T47D (cell line): ENCODE data around the gene ITGA4.
A peak's percentile ranks its signal among the peaks of the same experiment; 100 is the strongest.

Source experiments
- DNase-seq, 2 experiments: peaks; one replicate each; pipeline versions ENCODE4 v3.0.0 to v3.0.0-alpha.2; 2011 to 2012; ENCODE audit warnings: low read depth in 1 of 2, low spot score in 1 of 2
- JUND ChIP-seq: IDR thresholded peaks from 2 replicates; pipeline ENCODE4 v1.6.1; 2012; ENCODE audit warnings: low read depth
- in situ Hi-C: cut with HindIII; loops from 2 replicates; pipeline ENCODE4 v1.10.0; 2016; ENCODE audit warnings: low sequenced_read_pairs, low pct_unique_long_range_greater_than_20kb

The ITGA4 gene

GRCh38 chr2:181464966-181465365 lies 7.8 kb downstream of the ITGA4 start:
- in situ Hi-C loops = no loop called here
- DNase-seq = no peak
- no peak for TF ChIP-seq JUND

DNA sequence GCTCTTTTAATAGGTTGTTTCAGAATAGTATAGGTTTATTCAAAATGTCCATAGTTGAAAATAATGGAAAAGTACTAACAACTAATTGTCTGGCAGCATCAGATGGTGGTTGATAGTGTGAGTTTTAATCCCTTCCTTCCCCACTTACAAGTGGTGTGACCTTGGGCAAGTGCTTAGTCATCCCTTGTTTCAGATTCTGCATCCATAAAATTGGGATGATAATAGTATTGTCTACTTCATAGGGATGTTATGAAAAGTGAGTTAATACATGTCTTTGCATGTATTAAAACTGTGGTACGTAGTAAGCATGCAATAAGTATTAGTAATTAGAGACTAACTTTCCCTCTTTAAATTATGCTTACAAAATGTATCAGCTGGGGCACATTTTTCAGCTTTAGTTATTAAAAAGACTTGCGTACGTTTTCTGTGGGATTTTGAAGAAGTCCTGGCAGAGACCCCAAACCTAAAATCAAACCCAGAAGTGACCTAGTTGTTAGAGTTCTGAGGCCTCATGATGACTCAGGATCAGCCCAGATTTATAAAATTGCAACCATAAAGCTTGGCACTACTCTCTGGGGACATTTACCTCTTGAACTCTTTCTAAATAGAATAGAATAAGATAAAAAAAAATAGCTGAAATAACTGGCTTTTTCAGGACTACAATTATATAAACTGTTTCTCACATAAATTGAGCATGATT lies 8.6 kb downstream of the ITGA4 start:
- TF ChIP-seq JUND = no peak
- in situ Hi-C loops = no loop called here
- no peak for DNase-seq

- DNase-seq = peak in 1 of 2 experiments; percentile 59
- TF ChIP-seq JUND = no peak
- in situ Hi-C loops = no loop called here
Measured at GRCh38 chr2:181466661-181467576, 9.7 kb downstream of the ITGA4 start.

- no peak for TF ChIP-seq JUND
- in situ Hi-C loops = no loop called here
- no peak for DNase-seq
Measured at GRCh38 chr2:181467966-181468707, 11.0 kb downstream of the ITGA4 start.

DNA sequence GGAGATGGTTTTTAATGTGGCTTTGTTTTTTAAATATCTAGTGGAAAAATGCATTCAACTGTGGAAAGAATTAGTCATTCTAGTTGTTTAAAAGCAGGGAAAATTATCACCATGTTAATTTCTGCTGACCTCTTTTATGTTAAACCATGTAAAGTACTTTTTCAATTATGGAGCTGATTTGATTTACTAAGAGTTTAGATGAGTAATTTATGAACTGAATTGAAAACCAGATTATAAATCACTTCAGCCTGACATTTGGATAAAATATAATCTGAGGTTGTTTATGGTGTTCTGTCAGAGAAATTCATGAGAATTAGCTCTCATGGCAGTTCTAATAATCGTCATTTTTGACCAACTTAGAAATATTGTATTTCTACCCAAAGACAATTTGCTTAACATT lies 11.6 kb downstream of the ITGA4 start:
- in situ Hi-C loops = no loop called here
- no peak for TF ChIP-seq JUND
- no peak for DNase-seq

DNA sequence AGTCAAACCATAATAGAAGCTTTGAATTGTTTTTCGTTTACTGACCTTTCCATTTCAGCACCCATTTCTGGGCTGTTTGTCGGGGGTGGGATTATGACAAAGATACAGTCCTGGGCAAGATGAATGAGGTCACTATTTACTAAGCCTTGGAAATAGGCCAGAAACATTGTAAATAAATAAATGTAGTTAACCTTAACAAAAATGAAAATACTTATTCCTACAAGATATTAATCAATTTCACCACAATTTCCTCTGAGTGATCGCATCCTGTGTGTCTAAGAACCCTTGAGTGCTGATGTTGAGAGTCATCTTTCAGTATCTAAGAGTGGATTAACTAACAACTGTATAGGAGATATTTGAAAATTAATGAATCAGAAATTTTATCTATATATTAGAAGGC lies 14.0 kb downstream of the ITGA4 start:
- no peak for DNase-seq
- in situ Hi-C loops = no loop called here
- TF ChIP-seq JUND = no peak

GRCh38 chr2:181471783-181472182 lies 14.6 kb downstream of the ITGA4 start:
- in situ Hi-C loops = no loop called here
- no peak for TF ChIP-seq JUND
- no peak for DNase-seq

DNA sequence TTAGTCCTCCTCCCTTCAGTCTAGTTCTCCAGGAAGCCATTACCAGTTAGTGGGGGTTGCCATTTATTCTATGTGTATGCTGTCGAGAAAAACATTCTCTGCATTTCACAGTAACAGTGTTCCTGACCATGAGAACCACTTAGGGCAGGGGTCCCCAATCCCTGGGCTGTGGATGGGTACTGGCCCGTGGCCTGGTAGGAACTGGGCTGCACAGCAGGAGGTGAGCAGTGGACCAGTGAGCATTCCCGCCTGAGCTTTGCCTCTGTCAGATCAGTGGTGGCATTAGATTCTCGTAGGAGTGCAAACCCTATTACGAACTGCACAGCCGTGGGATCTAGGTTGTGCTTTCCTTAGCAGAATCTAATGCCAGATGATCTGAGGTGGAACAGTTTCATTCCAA lies 15.8 kb downstream of the ITGA4 start:
- in situ Hi-C loops = no loop called here
- no peak for TF ChIP-seq JUND
- no peak for DNase-seq

GRCh38 chr2:181474222-181474881 lies 17.2 kb downstream of the ITGA4 start:
- in situ Hi-C loops = no loop called here
- no peak for TF ChIP-seq JUND
- no peak for DNase-seq

DNA sequence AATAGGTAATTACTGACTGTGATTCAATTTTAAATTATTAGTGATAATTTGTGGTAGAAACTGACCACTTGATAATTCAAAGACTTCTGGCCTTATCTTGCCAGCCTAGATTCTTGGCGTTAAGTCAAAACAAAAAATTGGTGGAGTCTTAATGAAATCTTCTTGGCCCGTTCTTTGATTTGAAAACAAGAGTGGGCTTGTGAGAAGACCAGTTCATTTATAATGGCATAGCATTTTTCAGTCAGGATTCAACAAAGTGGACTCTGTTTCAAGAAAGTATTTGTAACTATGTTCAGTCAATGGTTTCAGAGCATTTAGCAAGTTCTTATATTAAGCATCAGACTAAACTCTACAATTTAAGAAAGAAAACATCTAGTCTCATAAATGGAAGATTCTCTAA lies 26.0 kb downstream of the ITGA4 start:
- no peak for TF ChIP-seq JUND
- in situ Hi-C loops = no loop called here
- DNase-seq = no peak

DNA sequence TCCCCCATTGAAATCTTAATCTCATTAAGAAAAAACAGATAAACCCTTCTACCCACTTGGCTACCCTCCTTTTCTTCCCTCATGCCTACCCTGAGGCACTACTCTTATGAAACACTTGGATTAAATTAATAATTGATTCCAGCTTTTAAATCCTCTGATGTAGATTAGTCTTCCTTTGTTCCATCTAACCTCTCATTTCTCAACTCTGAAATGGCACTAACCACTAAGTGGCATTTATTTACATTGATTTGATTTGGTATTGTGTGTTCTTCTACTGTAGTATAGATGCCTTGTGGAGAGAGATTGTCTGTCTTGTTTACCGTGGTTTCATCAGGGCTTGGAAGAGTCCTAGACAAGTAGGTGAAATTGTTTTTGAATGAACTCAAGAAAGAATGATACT lies 26.7 kb downstream of the ITGA4 start:
- in situ Hi-C loops = no loop called here
- no peak for TF ChIP-seq JUND
- no peak for DNase-seq

DNA sequence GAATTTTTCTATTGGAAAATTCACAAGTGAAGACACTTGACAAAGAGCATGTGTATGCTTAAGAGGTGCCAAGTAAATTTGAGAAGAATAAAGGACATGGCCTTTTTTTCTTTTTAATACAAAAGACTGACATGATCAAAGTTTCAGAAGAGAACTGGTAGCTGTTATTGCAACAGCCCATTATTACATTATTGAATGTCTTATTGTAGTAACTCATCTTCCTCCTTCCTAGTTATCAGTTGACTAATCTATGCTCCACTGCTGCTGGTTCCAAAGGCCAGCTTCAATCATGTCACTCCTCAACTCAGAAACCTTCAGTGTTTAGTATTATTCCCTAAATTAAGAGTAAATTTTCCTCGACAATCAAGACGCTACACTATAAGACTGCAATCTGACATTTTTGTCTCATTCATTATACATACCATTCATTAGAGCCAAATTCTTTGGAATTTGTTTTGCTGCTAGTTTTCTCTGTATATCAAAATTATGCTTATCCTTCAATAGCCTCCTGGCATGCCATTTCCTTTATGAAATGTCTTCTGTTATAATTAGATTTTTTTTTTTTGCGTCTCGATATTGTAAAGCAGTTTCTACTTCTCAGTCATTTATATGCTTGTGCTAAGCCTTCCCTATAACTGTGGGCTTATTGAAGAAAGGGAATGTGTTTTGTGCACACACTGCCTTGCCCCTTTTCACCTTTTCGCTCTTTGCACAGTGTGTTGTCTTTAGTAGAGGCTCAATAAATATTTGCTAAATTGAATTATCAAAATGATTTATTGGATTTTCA lies 27.9 kb downstream of the ITGA4 start:
- TF ChIP-seq JUND = no peak
- no peak for DNase-seq
- in situ Hi-C loops = no loop called here
